ENCODE data around the gene PPP6R3.

PPP6R3 gene

DNA sequence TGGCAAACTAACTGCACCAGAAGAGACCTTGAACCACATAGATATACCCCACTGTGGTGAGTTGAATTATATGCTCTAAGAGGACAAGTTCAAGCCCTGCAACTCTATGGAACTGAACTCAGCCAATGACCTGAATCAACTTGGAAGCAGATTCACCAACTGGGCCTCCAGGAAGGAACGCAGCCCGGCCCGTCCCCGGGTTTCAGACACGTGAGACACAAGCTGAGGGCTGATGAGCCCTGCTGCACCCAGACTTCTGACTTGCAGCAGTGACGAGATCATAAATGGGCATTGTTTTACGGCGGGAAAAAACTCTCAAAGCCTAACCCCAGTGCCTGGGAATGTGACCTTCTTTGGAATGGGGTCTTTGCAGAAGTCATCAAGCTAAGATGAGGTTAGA lies 195.3 kb downstream of the PPP6R3 start:
- no peak for DNase-seq

DNA sequence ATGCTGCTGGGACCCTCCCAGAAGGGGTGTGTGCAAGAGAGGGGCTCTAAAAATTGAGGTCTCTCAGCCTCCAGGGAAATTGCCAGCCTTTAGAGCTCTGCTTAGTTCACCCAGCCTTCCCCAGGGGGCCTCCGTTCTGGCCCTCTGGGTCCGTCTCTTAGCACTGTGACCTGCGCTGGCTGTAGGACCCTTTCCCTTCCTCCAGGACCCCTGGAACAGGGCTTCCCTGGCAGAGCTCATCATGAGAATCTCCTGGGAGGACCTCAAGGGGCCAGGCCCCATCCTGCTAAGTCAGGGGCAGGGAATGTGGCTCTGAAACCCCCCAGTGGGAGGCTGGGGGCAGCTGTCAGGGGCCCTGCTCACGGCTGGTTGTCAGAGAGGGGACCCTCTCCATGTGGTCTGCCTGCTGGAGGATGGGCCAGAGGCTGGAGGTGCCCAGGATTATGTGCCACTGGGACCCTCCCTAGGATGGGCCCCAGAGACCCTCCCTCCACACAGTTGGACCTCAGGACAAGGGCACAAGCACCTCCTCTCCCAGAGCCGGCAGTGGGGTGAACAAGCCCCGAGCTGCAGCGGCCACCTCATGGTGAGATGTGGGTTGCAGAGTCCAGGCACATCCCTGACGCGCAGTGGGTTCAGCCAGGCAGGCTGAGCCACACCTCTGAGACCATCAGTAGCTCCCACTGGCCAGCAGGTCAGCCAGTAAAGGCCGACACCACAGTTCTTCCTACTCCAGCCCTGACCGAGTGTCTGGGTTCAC lies 196.6 kb downstream of the PPP6R3 start:
- DNase-seq = no peak

- no peak for DNase-seq
These were observed 197.5 kb downstream of the PPP6R3 start for GRCh38 chr11:68658097-68658496.

GRCh38 chr11:68658661-68659060 lies 198.1 kb downstream of the PPP6R3 start:
- DNase-seq = no peak

DNA sequence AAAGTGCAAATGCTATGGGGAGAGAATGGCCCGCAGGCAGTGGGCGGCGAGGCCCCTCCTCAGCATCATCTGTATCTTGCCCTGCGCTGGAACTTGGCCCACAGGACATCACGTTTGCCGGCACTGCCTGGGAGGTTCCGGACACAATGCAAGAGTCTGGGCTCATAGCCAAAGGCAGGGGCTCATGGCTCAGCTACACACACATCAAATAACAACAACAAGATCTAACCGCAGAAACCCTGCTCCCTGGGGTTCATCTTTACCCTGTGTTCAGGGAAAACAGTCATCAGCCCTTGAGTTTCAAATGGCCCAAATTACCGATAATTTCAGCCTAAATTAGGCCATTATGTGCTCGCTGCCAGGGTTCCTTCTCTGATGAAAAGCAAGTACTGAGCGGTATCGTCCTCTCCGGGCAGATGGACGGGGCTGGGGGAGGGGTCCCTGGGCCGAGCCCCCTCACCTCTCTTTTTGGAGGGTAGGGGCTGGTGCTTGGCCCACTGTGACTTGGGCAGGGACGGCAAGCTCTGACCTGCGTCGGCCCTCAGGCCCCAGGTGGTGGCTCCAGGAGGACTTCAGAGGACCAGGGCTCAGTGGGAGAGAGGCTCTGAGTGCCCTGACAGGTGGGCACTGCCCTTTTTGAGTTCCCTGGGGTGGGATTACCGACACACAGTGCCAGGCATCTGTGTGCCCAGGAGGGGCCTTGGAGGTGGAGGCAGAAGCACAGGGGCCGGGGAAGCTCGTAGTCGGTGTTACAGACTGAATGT lies 198.8 kb downstream of the PPP6R3 start:
- DNase-seq = peak; percentile 55

- no peak for DNase-seq
These were observed 199.7 kb downstream of the PPP6R3 start for GRCh38 chr11:68660066-68660810.

DNA sequence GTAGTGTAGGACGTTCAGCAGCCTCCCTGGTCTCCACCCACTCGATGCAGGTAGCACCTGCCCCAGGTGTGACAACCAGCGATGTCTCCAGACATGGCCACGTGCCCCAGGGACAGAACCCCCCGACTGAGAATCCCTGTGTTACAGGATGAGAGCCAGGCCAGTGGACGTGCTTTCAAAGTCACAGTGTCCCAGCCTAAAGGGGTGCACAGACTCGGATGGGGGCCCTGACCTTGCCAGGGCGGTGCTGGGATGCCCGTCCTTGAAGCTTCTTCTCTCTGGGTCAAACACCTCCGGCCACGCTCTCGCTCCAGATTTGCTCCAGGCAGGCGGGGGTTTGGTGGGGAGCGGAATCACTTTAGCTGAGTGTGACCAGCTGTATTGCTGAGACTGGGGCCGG lies 200.5 kb downstream of the PPP6R3 start:
- no peak for DNase-seq

- DNase-seq = no peak
These were observed 201.4 kb downstream of the PPP6R3 start for GRCh38 chr11:68661697-68662603.

- DNase-seq = no peak
These were observed 203.0 kb downstream of the PPP6R3 start for GRCh38 chr11:68663482-68664010.

DNA sequence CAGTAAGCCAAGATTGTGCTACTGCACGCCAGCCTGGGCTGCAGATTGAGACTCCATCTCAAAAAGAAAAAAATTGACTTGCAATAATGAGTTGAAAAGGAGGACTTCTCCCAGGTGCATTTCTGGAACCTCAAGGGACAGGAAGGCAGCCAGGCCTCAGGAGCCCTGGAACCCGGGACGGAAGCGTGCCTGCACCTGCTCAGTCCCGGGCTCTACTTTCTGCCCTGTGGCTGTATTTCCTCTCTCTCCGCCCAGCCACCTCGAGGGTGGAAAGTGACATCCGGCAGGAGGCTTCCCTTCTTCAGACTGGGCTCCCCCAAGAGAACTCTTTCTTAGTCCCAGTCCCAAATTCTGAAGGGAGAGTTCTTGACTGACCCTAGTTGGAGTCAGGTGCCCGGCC lies 203.6 kb downstream of the PPP6R3 start:
- no peak for DNase-seq

- no peak for DNase-seq
These were observed 204.4 kb downstream of the PPP6R3 start for GRCh38 chr11:68664906-68665305.

Data from NCI-H446 treated with DMSO at 0.1 percent for 48 hours (cell line).